IMR-90 (cell line): ENCODE measurements around the gene RAD51B. TPM values are rescaled to one million over a fixed set of nuclear protein-coding genes. Genes with fewer than 3 reads are reported as not detected.

ENCODE experiments used
- ATAC-seq: fragments of 200-7000 bp; cut with Tn5 transposase; 2 replicates; pipeline ENCODE4 v1.9.1; 2020; ENCODE audit warnings: low read depth, mild to moderate bottlenecking, moderate library complexity
- BruUV-seq: library from RNA; stranded (reverse); fragments of 400-500 nt; replicated peaks from 2 replicates; lab custom pipeline; 2021; lab: Mats Ljungman, UMichigan
- CTCF ChIA-PET: fragments of 300-600 bp; formaldehyde crosslinking; extraction: SDS; loops from one replicate; lab custom pipeline; 2021; ENCODE audit warnings: antibody characterized with exemption; lab: Yijun Ruan, JAX
- POLR2A ChIA-PET: fragments of 300-600 bp; sonication (Branson Sonifier 250); formaldehyde crosslinking; loops from one replicate; lab custom pipeline; 2022; ENCODE audit warnings: antibody characterized with exemption; ENCODE audit not compliant: unreplicated experiment; lab: Charles Lee
- DNase-seq: peaks from one replicate; pipeline ENCODE4 v3.0.0; 2013
- H2AFZ ChIP-seq: replicated peaks from 2 replicates; pipeline ENCODE3; 2013; ENCODE audit warnings: low read length, mild to moderate bottlenecking; ENCODE audit not compliant: poor library complexity
- H2AK5ac ChIP-seq: 2 replicates; pipeline ENCODE4 v1.6.1; 2013; ENCODE audit warnings: low read depth, low read length, inconsistent platforms
- H2AK9ac ChIP-seq: replicated peaks from 2 replicates; pipeline ENCODE3; 2013; ENCODE audit warnings: mild to moderate bottlenecking, low read depth, low read length, moderate library complexity; ENCODE audit not compliant: poor library complexity
- H2BK120ac ChIP-seq: 2 replicates; pipeline ENCODE4 v1.6.1; 2013; ENCODE audit warnings: low read depth, low read length, inconsistent platforms
- H2BK15ac ChIP-seq: 3 replicates; pipeline ENCODE4 v1.6.1; 2013; ENCODE audit warnings: low read depth, low read length, inconsistent platforms
- H2BK20ac ChIP-seq: 2 replicates; pipeline ENCODE4 v1.6.1; 2013; ENCODE audit warnings: low read depth, mild to moderate bottlenecking, inconsistent platforms, low read length, moderate library complexity
- H2BK5ac ChIP-seq: 2 replicates; pipeline ENCODE4 v1.6.1; 2013; ENCODE audit warnings: mild to moderate bottlenecking, low read depth, low read length, inconsistent platforms; ENCODE audit not compliant: poor library complexity, severe bottlenecking
- H3K14ac ChIP-seq: replicated peaks from 2 replicates; pipeline ENCODE4 v1.6.1; 2013; ENCODE audit warnings: low read depth, low read length, inconsistent platforms
- H3K18ac ChIP-seq: 2 replicates; pipeline ENCODE4 v1.6.1; 2013; ENCODE audit warnings: low read depth, low read length, control low read depth
- H3K23ac ChIP-seq: 2 replicates; pipeline ENCODE4 v1.6.1; 2013; ENCODE audit warnings: low read depth, low read length, inconsistent platforms
- H3K27ac ChIP-seq: 2 replicates; pipeline ENCODE4 v1.5.1; 2013; ENCODE audit warnings: mild to moderate bottlenecking, control low read depth, low read length; ENCODE audit not compliant: insufficient read depth
- H3K27me3 ChIP-seq: 2 replicates; pipeline ENCODE4 v1.6.1; 2013; ENCODE audit warnings: low read length; ENCODE audit not compliant: control insufficient read depth, insufficient read depth
- H3K36me3 ChIP-seq: 2 replicates; pipeline ENCODE4 v1.6.1; 2013; ENCODE audit warnings: low read length, mixed read lengths; ENCODE audit not compliant: control insufficient read depth, insufficient read depth
- H3K4ac ChIP-seq: 2 replicates; pipeline ENCODE4 v1.6.1; 2013; ENCODE audit warnings: low read depth, low read length, inconsistent platforms
- H3K4me1 ChIP-seq: 2 replicates; pipeline ENCODE4 v1.6.1; 2013; ENCODE audit warnings: low read length, mixed read lengths; ENCODE audit not compliant: control insufficient read depth, insufficient read depth
- H3K4me2 ChIP-seq: 2 replicates; pipeline ENCODE4 v1.6.1; 2013; ENCODE audit warnings: low read depth, mild to moderate bottlenecking, control low read depth, low read length, moderate library complexity
- H3K4me3 ChIP-seq: 2 replicates; pipeline ENCODE4 v1.5.1; 2013; ENCODE audit warnings: low read depth, mild to moderate bottlenecking, control low read depth, low read length, moderate library complexity; ENCODE audit not compliant: insufficient read depth
- H3K56ac ChIP-seq: 2 replicates; pipeline ENCODE4 v1.6.1; 2013; ENCODE audit warnings: low read length, inconsistent platforms; ENCODE audit not compliant: insufficient read depth; ENCODE audit errors: extremely low read depth
- H3K79me1 ChIP-seq, 2 experiments: 2 replicates each; pipeline ENCODE4 v1.6.1; 2013; ENCODE audit warnings: low read length in 2 of 2, inconsistent platforms in 1 of 2, low read depth in 1 of 2
- H3K9ac ChIP-seq: 2 replicates; pipeline ENCODE4 v1.6.1; 2013; ENCODE audit warnings: low read depth, low read length, control low read depth
- H3K9me1 ChIP-seq: 2 replicates; pipeline ENCODE4 v1.6.1; 2013; ENCODE audit warnings: low read length, inconsistent platforms; ENCODE audit not compliant: insufficient read depth
- H3K9me3 ChIP-seq: 2 replicates; pipeline ENCODE4 v1.6.1; 2013; ENCODE audit warnings: low read length; ENCODE audit not compliant: control insufficient read depth, insufficient read depth
- H4K20me1 ChIP-seq: 2 replicates; pipeline ENCODE4 v1.6.1; 2013; ENCODE audit warnings: low read length, inconsistent platforms; ENCODE audit not compliant: insufficient read depth
- H4K5ac ChIP-seq: 2 replicates; pipeline ENCODE4 v1.6.1; 2013; ENCODE audit warnings: mild to moderate bottlenecking, low read depth, low read length, control low read depth
- H4K8ac ChIP-seq, 2 experiments: 2 replicates each; pipeline ENCODE4 v1.6.1; 2013; ENCODE audit warnings: low read depth in 2 of 2, low read length in 2 of 2, control low read depth in 1 of 2, inconsistent platforms in 1 of 2
- H4K91ac ChIP-seq: 2 replicates; pipeline ENCODE4 v1.6.1; 2013; ENCODE audit warnings: low read depth, low read length, inconsistent platforms; ENCODE audit not compliant: insufficient read depth
- CTCF ChIP-seq: conservative IDR thresholded peaks from 2 replicates; pipeline ENCODE4 v1.5.1; 2012; ENCODE audit warnings: mild to moderate bottlenecking, low read depth, low read length, improper control_type of control experiment
- RAD21 ChIP-seq: IDR thresholded peaks from 2 replicates; pipeline ENCODE4 v1.6.1; 2012; ENCODE audit warnings: low read length, improper control_type of control experiment
- RCOR1 ChIP-seq: IDR thresholded peaks from 2 replicates; pipeline ENCODE4 v1.6.1; 2012; ENCODE audit warnings: mild to moderate bottlenecking, low read length, improper control_type of control experiment; ENCODE audit not compliant: insufficient replicate concordance
- SMC3 ChIP-seq: fragments of 150-350 bp; IDR thresholded peaks from 2 replicates; pipeline ENCODE4 v1.6.1; 2016; ENCODE audit warnings: low read depth, mild to moderate bottlenecking, antibody characterized with exemption, low read length, moderate library complexity
- WGBS, 2 experiments: methylation state at CpG; one replicate each; pipeline versions ENCODE4 v1.1.5 to v1.1.7; 2013; ENCODE audit warnings: missing lambda C conversion rate in 2 of 2; ENCODE audit not compliant: insufficient read length in 1 of 2; ENCODE audit errors: extremely low coverage in 2 of 2; 5-methylcytosine and 5-hydroxymethylcytosine counted together
- dilution Hi-C: fragments of 300-500 bp; cut with HindIII; formaldehyde crosslinking; loops from one replicate; pipeline ENCODE4 v1.14.3; 2018; ENCODE audit warnings: low sequenced_read_pairs; ENCODE audit not compliant: unreplicated experiment
- in situ Hi-C: fragments of 300-500 bp; cut with MboI; formaldehyde crosslinking; loops from 3 replicates; pipeline ENCODE4 v1.14.3; 2019; ENCODE audit warnings: low sequenced_read_pairs, inconsistent platforms, mixed read lengths
- intact Hi-C: fragments of 100-400 bp; cut with micrococcal nuclease; formaldehyde crosslinking; loops from 2 replicates; pipeline ENCODE4 v1.10.0; 2022
- polyA plus RNA-seq, 3 experiments: library from polyadenylated mRNA; depleted of rRNA; stranded (reverse); fragments of >200 nt; gene quantifications; 2 replicates each; pipeline ENCODE4 v1.2.3, GENCODE V29; 2012; ENCODE audit warnings: low replicate concordance in 1 of 3
- total RNA-seq: library from RNA; depleted of rRNA; stranded (reverse); fragments of >200 nt; gene quantifications from 2 replicates; pipeline ENCODE4 v1.2.3, GENCODE V29; 2012

RAD51B gene
- total and polyA plus RNA-seq, 2 of the 4 experiments (the other 2 are of a cell fraction), result 5.1 to 18.8 TPM

GRCh38 chr14:68248481-68249255 is 429.1 kb downstream of the RAD51B start:
- no TSS peak for BruUV-seq
- peak; percentile 78 for DNase-seq
- H3K9me3 ChIP-seq, result no peaks in the 10 kb centered on the region
- in situ Hi-C loops (loop anchor here (5.0 kb wide), 1 partner anchor 569 kb away; no protein-coding TSS in a partner anchor), dilution Hi-C loops (no loop called here), intact Hi-C loops (loop anchor here (1.0 to 5.0 kb wide), 10 partner anchors 144 to 568 kb away; no protein-coding TSS in a partner anchor)
- peak overlapping the region; percentile 91 for H2AK5ac ChIP-seq
- peaks cover 3 to 13% of the 10 kb centered on the region in 2 experiments; a peak in 2 of 4 replicates for H3K79me1 ChIP-seq
- peak overlapping the region; percentile 52 for H3K18ac ChIP-seq
- ATAC-seq, result peak; percentile 59
- CTCF ChIA-PET, result interaction anchor here (0.7 to 1.8 kb wide), 7 partner anchors 17 to 576 kb away, joined by 3 to 8 read pairs (median 4); no protein-coding TSS in a partner anchor
- H4K91ac ChIP-seq, result peak overlapping the region; percentile 72
- peaks cover 13% of the 10 kb centered on the region for H3K9me1 ChIP-seq
- H2AK9ac ChIP-seq, result peak overlapping the region; percentile 62
- H3K4me3 ChIP-seq, result no peak overlapping the region
- peak overlapping the region; percentile 11; the same call in 1 of the 2 replicates for H3K4me2 ChIP-seq
- H4K5ac ChIP-seq, result peak overlapping the region; percentile 39
- TF ChIP-seq RCOR1, result no peak
- peak; percentile 66 for TF ChIP-seq CTCF
- TF ChIP-seq RAD21, result peak; percentile 89
- TF ChIP-seq SMC3, result peak; percentile 88
- peak overlapping the region; percentile 91 for H2BK20ac ChIP-seq
- peaks cover 25% of the 10 kb centered on the region for H3K4me1 ChIP-seq
- H2AFZ ChIP-seq, result peak overlapping the region; percentile 33
- H3K36me3 ChIP-seq, result no peaks in the 10 kb centered on the region
- H2BK120ac ChIP-seq, result peak overlapping the region; percentile 90
- peak overlapping the region; percentile 75; the same call in 2 of the 3 replicates for H2BK15ac ChIP-seq
- H2BK5ac ChIP-seq, result peak overlapping the region; percentile 59
- H3K23ac ChIP-seq, result peak overlapping the region; percentile 22; the same call in 1 of the 2 replicates
- peak overlapping the region; percentile 88 for H3K4ac ChIP-seq
- H3K56ac ChIP-seq, result no peak overlapping the region; the same call in 1 of the 2 replicates
- WGBS, 2 experiments, result no CpG with 5 or more reads among the region's 7 CpGs
- H3K9ac ChIP-seq, result peak overlapping the region; percentile 42; the same call in 1 of the 2 replicates
- H4K8ac ChIP-seq, result peak overlapping the region; percentile 25 to 58; a peak in 2 of 4 replicates
- POLR2A ChIA-PET, result interaction anchor here (0.6 to 1.8 kb wide), 4 partner anchors 106 to 544 kb away, joined by 3 to 4 read pairs (median 4); partner anchors contain the start of gene ZFP36L1
- H4K20me1 ChIP-seq, result no peaks in the 10 kb centered on the region
- H3K27ac ChIP-seq, result peak overlapping the region; percentile 28; the same call in 1 of the 2 replicates
- H3K27me3 ChIP-seq, result no peaks in the 10 kb centered on the region
- peak overlapping the region; percentile 87 for H3K14ac ChIP-seq
